Body of pancreas (tissue), 4 donors: Measurements from ENCODE around the gene DNAH6. TPM values are rescaled to one million over a fixed set of nuclear protein-coding genes. Genes with fewer than 3 reads are reported as not detected.

ENCODE experiments used
- ATAC-seq: fragments of 150-250 bp; one replicate; pipeline ENCODE4 v1.9.1; 2016
- DNase-seq, 4 donors: peaks; one replicate each; pipeline ENCODE4 v3.0.0-alpha.2; 2019
- H3K27ac ChIP-seq, 4 donors: fragments of 200-600 bp; sonication (generic); 1 replicate in 3 of 4; 2 replicates in 1 of 4; pipeline versions ENCODE4 v1.5.1 to v1.6.1; 2016 to 2019; ENCODE audit warnings: mild to moderate bottlenecking in 1 of 4, mixed read lengths in 1 of 4, moderate library complexity in 1 of 4
- H3K27me3 ChIP-seq, 2 donors: fragments of 200-600 bp; sonication (generic); one replicate each; pipeline ENCODE4 v1.6.0; 2016; ENCODE audit warnings: mild to moderate bottlenecking in 1 of 2
- H3K36me3 ChIP-seq, 2 donors: fragments of 200-600 bp; sonication (generic); replicated peaks in 1 of 2; 2 replicates each; pipeline ENCODE4 v1.5.1; 2016; ENCODE audit warnings: low read depth in 2 of 2; ENCODE audit not compliant: insufficient read depth in 1 of 2
- H3K4me1 ChIP-seq: fragments of 200-600 bp; sonication (generic); one replicate; pipeline ENCODE4 v1.6.0; 2016
- H3K4me3 ChIP-seq, 2 donors: fragments of 200-600 bp; sonication (generic); 1 replicate in 1 of 2; 2 replicates in 1 of 2; pipeline ENCODE4 v1.5.1; 2016 to 2019
- H3K9me3 ChIP-seq, 3 donors: fragments of 200-600 bp; sonication (generic); 1 replicate in 2 of 3; 2 replicates in 1 of 3; pipeline ENCODE4 v1.5.1; 2016
- POLR2A ChIP-seq, 3 donors: fragments of 450-650 bp; IDR thresholded peaks; one replicate each; pipeline ENCODE4 v1.6.1; 2016; ENCODE audit warnings: antibody characterized with exemption in 3 of 3, mild to moderate bottlenecking in 2 of 3
- WGBS, 2 donors: methylation state at CpG; one replicate each; pipeline ENCODE4 v1.1.5; 2017; 5-methylcytosine and 5-hydroxymethylcytosine counted together
- intact Hi-C: fragments of 100-400 bp; cut with DNase I; formaldehyde crosslinking; loops from one replicate; pipeline ENCODE4 v1.15.1; 2023
- total RNA-seq, 2 donors: library from RNA; depleted of rRNA; stranded (reverse); fragments of >200 nt; gene quantifications; one replicate each; pipeline ENCODE4 v1.1.0, GENCODE V29; 2016
- TF ChIP-seq, protein P1 (sequence below), 7 experiments: fragments of 450-650 bp in 4 of 7; fragments of 200-600 bp in 3 of 7; sonication (generic) in 3 of 7; IDR thresholded peaks; one replicate each; pipeline ENCODE4 v1.5.1; 2016 to 2019; ENCODE audit warnings: antibody characterized with exemption in 7 of 7

The DNAH6 gene
- total RNA-seq, 2 donors from 2014 or later: 1.3 to 2.6 TPM

GRCh38 chr2:84716564-84716963 is 200.3 kb downstream of the DNAH6 start:
- H3K27ac ChIP-seq: no peak overlapping the region
- no peaks in the 10 kb centered on the region for H3K9me3 ChIP-seq
- H3K4me1 ChIP-seq: no peaks in the 10 kb centered on the region
- H3K27me3 ChIP-seq: no peaks in the 10 kb centered on the region
- DNase-seq (no peak), ATAC-seq (no peak)
- WGBS, 2 donors: 58 to 61% methylated on average over 2 of the region's 2 CpGs
- H3K4me3 ChIP-seq: no peak overlapping the region
- no peaks in the 10 kb centered on the region for H3K36me3 ChIP-seq
- TF ChIP-seq, protein P1, sequence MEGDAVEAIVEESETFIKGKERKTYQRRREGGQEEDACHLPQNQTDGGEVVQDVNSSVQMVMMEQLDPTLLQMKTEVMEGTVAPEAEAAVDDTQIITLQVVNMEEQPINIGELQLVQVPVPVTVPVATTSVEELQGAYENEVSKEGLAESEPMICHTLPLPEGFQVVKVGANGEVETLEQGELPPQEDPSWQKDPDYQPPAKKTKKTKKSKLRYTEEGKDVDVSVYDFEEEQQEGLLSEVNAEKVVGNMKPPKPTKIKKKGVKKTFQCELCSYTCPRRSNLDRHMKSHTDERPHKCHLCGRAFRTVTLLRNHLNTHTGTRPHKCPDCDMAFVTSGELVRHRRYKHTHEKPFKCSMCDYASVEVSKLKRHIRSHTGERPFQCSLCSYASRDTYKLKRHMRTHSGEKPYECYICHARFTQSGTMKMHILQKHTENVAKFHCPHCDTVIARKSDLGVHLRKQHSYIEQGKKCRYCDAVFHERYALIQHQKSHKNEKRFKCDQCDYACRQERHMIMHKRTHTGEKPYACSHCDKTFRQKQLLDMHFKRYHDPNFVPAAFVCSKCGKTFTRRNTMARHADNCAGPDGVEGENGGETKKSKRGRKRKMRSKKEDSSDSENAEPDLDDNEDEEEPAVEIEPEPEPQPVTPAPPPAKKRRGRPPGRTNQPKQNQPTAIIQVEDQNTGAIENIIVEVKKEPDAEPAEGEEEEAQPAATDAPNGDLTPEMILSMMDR (IDR thresholded peaks at IDR 0.05): no peak
- TF ChIP-seq POLR2A (IDR thresholded peaks at IDR 0.05): no peak
- intact Hi-C loops: no loop called here

DNA sequence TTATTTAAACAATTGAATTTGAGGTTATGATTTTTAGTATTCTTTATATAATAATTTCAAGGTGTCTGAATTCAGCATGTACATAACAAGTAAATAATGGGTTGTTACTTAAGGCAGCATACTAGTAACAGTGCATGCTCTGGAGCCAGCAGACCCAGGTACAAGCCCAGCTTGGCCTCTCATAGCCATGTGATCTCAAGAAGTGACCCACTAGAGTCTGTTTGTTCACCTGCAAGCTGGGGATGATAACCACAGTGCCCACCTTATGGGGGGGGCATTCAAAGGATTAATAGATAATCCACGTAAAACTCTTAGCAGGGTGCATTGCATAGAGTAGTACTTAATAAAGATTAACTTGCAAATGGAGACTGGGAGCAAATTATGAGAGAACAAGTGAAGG is 201.0 kb downstream of the DNAH6 start:
- H3K27ac ChIP-seq: no peak overlapping the region
- H3K27me3 ChIP-seq: no peaks in the 10 kb centered on the region
- intact Hi-C loops: no loop called here
- TF ChIP-seq POLR2A (IDR thresholded peaks at IDR 0.05): no peak
- no peak overlapping the region for H3K4me3 ChIP-seq
- no peak for DNase-seq
- no peaks in the 10 kb centered on the region for H3K36me3 ChIP-seq
- H3K4me1 ChIP-seq: no peaks in the 10 kb centered on the region
- WGBS, 2 donors: 59 to 74% methylated on average over 1 of the region's 1 CpG
- no peak for ATAC-seq
- H3K9me3 ChIP-seq: no peaks in the 10 kb centered on the region

DNA sequence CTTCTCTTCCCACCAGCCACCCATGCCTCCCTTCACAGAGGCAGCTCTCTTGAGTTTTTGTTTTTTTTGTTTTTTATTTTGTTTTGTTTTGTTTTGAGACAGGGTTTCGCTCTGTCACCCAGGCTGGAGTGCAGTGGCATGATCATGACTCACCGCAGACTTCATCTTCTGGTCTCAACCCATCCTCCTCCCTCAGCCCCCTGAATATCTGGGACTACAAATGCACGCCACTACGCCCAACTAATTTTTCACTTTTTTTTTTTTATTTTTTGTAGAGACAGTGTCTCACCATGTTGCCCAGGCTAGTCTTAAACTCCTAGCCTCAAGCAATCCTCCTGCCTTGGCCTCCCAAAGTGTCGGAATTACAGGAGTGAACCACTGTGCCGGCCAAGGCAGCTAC is 203.1 kb downstream of the DNAH6 start:
- ATAC-seq (no peak), DNase-seq (no peak)
- 94 to 95% methylated on average over 6 of the region's 6 CpGs for WGBS, 2 donors
- Histone ChIP-seq H3K27me3 (no peaks in the 10 kb centered on the region), H3K9me3 (no peaks in the 10 kb centered on the region), H3K4me1 (no peaks in the 10 kb centered on the region), H3K27ac (no peak overlapping the region), H3K36me3 (no peaks in the 10 kb centered on the region), H3K4me3 (no peak overlapping the region)
- intact Hi-C loops: no loop called here
- TF ChIP-seq, protein P1 (IDR thresholded peaks at IDR 0.05): no peak
- no peak for TF ChIP-seq POLR2A (IDR thresholded peaks at IDR 0.05)

DNA sequence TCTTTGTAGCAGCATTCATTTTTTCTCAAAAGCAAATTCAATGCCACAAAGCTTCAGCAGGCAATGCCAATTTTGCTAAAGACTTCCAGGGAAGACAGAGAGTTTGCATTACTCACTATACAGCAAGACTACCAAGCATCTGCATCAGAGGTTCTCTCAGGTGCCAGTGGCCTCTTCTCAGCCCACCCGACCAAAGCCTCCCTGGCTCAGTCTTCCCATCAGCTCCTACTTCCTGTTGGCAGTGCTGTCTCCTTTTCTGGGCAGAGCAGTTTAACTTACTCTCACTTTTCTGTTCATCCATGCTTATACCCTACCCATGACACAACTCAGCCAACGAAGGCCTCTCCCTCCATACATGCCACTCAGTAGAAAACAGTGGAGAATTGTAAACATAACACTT is 207.5 kb downstream of the DNAH6 start:
- intact Hi-C loops: no loop called here
- TF ChIP-seq POLR2A (IDR thresholded peaks at IDR 0.05): no peak
- TF ChIP-seq, protein P1 (IDR thresholded peaks at IDR 0.05): no peak
- Histone ChIP-seq H3K4me1 (no peaks in the 10 kb centered on the region), H3K9me3 (no peaks in the 10 kb centered on the region), H3K4me3 (no peak overlapping the region), H3K36me3 (no peaks in the 10 kb centered on the region), H3K27ac (no peak overlapping the region), H3K27me3 (no peaks in the 10 kb centered on the region)
- ATAC-seq (no peak), DNase-seq (no peak)
- 76 to 92% methylated on average over 2 of the region's 2 CpGs for WGBS, 2 donors

DNA sequence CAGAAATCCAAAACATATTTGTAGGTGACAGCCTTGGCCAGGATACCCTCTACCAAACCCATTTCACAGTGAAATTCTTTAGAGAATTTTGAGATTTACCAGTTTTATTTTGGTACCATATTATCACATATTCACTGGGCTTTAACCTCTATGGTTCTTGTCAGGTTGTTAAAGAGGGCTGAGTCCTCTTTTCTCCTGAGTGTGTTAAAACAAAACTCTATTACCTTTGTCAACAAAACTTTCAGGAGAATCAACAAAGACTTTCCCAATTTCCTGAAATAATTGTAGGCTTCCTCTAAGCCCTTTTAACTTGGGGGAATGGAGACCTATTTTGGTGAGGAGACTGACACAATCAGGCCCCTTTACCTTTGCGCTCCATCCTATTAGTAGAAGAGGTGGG is 209.4 kb downstream of the DNAH6 start:
- intact Hi-C loops: no loop called here
- H3K27ac ChIP-seq: no peak overlapping the region
- no peak overlapping the region for H3K4me3 ChIP-seq
- H3K27me3 ChIP-seq: no peaks in the 10 kb centered on the region
- WGBS, 2 donors: 100% methylated on average over 1 of the region's 1 CpG
- no peak for DNase-seq
- H3K4me1 ChIP-seq: no peaks in the 10 kb centered on the region
- TF ChIP-seq, protein P1 (IDR thresholded peaks at IDR 0.05): no peak
- no peaks in the 10 kb centered on the region for H3K36me3 ChIP-seq
- H3K9me3 ChIP-seq: no peaks in the 10 kb centered on the region
- no peak for ATAC-seq
